ENCODE data around the gene TAGLN2. TPM values are rescaled to one million over a fixed set of nuclear protein-coding genes. Genes with fewer than 3 reads are reported as not detected.

Gene TAGLN2
- polyA plus RNA-seq, 1 experiment = 400 TPM

GRCh38 chr1:159943278-159943640 is 18.0 kb upstream of the TAGLN2 start:
- POLR2A ChIA-PET = interaction anchor here (0.7 kb wide), 1 partner anchor 20 kb away, joined by 3 read pairs; no protein-coding TSS in a partner anchor
- no peak for DNase-seq (ENCODE audit: low read depth, low spot score)
- H3K27ac ChIP-seq (ENCODE audit: low read depth, low read length) = no peak overlapping the region
- H3K27me3 ChIP-seq (ENCODE audit: control insufficient read depth, insufficient read depth, low read length) = peaks cover 56% of the 10 kb centered on the region
- TF ChIP-seq CTCF (IDR thresholded peaks at IDR 0.05; ENCODE audit: low read depth, low read length) = no peak
- H3K9me3 ChIP-seq (ENCODE audit: control insufficient read depth, insufficient read depth, low read length) = no peaks in the 10 kb centered on the region
- CTCF ChIA-PET = interaction anchor here (5.6 kb wide), 1 partner anchor 63 kb away, joined by 75 read pairs; no protein-coding TSS in a partner anchor
- no peak overlapping the region for H3K4me3 ChIP-seq (ENCODE audit: low read depth, low read length)

GRCh38 chr1:159942632-159943277 is 17.4 kb upstream of the TAGLN2 start:
- Histone ChIP-seq H3K27ac (ENCODE audit: low read depth, low read length) (no peak overlapping the region), H3K9me3 (ENCODE audit: control insufficient read depth, insufficient read depth, low read length) (no peaks in the 10 kb centered on the region), H3K4me3 (ENCODE audit: low read depth, low read length) (no peak overlapping the region), H3K27me3 (ENCODE audit: control insufficient read depth, insufficient read depth, low read length) (peaks cover 55% of the 10 kb centered on the region)
- TF ChIP-seq CTCF (IDR thresholded peaks at IDR 0.05; ENCODE audit: low read depth, low read length) = no peak
- DNase-seq (ENCODE audit: low read depth, low spot score) = no peak
- CTCF ChIA-PET = interaction anchor here (5.6 kb wide), 1 partner anchor 64 kb away, joined by 75 read pairs; no protein-coding TSS in a partner anchor
- POLR2A ChIA-PET = interaction anchor here (0.7 kb wide), 1 partner anchor 19 kb away, joined by 3 read pairs; no protein-coding TSS in a partner anchor

- H3K27me3 ChIP-seq (ENCODE audit: control insufficient read depth, insufficient read depth, low read length) = peaks cover 55% of the 10 kb centered on the region
- POLR2A ChIA-PET = no interaction called here
- TF ChIP-seq CTCF (IDR thresholded peaks at IDR 0.05; ENCODE audit: low read depth, low read length) = no peak
- no peak overlapping the region for H3K4me3 ChIP-seq (ENCODE audit: low read depth, low read length)
- CTCF ChIA-PET = interaction anchor here (13.3 kb wide), 1 partner anchor 65 kb away, joined by 380 read pairs; no protein-coding TSS in a partner anchor
- no peak for DNase-seq (ENCODE audit: low read depth, low spot score)
- no peaks in the 10 kb centered on the region for H3K9me3 ChIP-seq (ENCODE audit: control insufficient read depth, insufficient read depth, low read length)
- no peak overlapping the region for H3K27ac ChIP-seq (ENCODE audit: low read depth, low read length)
Measured at GRCh38 chr1:159941591-159942560, 16.6 kb upstream of the TAGLN2 start.

GRCh38 chr1:159941141-159941540 is 15.8 kb upstream of the TAGLN2 start:
- no peak for DNase-seq (ENCODE audit: low read depth, low spot score)
- Histone ChIP-seq H3K27ac (ENCODE audit: low read depth, low read length) (no peak overlapping the region), H3K27me3 (ENCODE audit: control insufficient read depth, insufficient read depth, low read length) (peaks cover 49% of the 10 kb centered on the region), H3K4me3 (ENCODE audit: low read depth, low read length) (no peak overlapping the region), H3K9me3 (ENCODE audit: control insufficient read depth, insufficient read depth, low read length) (no peaks in the 10 kb centered on the region)
- ChIA-PET POLR2A (no interaction called here), CTCF (interaction anchor here (1.0 to 13.3 kb wide), 2 partner anchors 65 to 75 kb away, joined by 3 to 380 read pairs; no protein-coding TSS in a partner anchor)
- no peak for TF ChIP-seq CTCF (IDR thresholded peaks at IDR 0.05; ENCODE audit: low read depth, low read length)

Measured in AG04450 (cell line).